Middle frontal gyrus (tissue), 1 donor: ENCODE results near the gene IL4R.
"Not testable (repeated sequence)": the region's sequence is repeated elsewhere in the genome, so short reads cannot be mapped to it uniquely, and the experiment has no call there.

Source experiments
- DNase-seq: peaks from one replicate; pipeline ENCODE4 v3.0.0-alpha.2; 2015; ENCODE audit warnings: low spot score; ENCODE audit errors: extremely low spot score

The IL4R gene

DNA sequence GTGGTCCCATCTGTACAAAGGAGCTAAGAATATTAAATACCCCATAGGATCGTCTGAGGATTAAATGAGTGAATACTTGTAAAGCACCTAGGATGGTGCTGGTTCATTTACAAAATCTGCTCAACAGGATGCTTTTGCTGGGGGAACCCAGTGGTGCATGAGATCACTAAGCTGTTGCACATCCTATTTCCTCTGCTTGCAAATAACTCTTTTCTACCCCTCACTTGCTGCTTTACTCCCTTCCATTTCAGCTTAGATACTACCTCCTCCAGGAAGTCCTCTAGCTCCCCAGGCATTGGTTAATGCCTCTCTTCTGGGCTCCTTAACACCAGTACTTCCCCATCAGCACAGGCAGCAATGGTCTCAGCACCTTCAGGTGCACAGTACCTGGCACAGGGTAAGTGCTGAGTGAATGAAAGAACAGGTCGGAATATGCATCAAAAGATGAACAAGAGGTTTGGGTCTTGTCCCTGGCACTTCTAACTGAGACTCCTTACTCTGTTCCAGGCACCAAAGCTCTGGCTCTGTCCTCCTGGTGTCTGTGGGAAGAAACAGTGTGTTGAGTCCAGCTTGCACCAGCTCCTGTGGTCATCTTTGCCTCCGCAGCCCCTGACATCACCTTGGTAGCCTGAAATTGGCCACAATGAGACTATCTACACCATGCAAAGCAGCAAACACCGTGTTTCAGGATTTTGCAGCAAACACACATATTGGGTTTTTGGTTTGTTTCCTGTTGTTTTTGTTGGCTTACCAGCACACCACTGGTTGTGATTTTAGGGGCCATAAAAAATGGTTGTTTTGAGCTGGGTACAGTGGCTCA lies 64.1 kb downstream of the IL4R start:
- DNase-seq, result no peak

GRCh38 chr16:27378871-27379481 lies 65.2 kb downstream of the IL4R start:
- DNase-seq, result no peak

GRCh38 chr16:27379919-27380318 lies 66.1 kb downstream of the IL4R start:
- no peak for DNase-seq

DNA sequence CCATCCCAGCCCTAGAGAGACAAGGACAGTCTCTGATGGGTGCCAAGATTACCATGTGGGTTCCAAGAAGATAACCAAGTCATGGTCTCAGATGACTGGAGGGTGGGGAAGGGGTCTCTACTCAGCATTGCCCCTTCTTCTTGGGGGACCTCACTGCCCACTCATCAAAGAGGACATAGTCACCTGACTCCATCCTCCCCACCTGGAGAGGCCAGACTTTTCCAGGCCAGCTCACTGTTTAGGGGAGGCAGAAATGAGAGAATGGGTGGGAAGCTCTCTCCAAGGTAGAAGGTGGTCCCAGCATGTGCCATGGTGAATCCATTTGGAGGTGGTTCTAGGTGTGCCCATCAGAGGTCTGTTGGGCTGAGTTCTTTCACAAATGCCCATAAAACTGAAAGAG lies 67.5 kb downstream of the IL4R start:
- no peak for DNase-seq

DNA sequence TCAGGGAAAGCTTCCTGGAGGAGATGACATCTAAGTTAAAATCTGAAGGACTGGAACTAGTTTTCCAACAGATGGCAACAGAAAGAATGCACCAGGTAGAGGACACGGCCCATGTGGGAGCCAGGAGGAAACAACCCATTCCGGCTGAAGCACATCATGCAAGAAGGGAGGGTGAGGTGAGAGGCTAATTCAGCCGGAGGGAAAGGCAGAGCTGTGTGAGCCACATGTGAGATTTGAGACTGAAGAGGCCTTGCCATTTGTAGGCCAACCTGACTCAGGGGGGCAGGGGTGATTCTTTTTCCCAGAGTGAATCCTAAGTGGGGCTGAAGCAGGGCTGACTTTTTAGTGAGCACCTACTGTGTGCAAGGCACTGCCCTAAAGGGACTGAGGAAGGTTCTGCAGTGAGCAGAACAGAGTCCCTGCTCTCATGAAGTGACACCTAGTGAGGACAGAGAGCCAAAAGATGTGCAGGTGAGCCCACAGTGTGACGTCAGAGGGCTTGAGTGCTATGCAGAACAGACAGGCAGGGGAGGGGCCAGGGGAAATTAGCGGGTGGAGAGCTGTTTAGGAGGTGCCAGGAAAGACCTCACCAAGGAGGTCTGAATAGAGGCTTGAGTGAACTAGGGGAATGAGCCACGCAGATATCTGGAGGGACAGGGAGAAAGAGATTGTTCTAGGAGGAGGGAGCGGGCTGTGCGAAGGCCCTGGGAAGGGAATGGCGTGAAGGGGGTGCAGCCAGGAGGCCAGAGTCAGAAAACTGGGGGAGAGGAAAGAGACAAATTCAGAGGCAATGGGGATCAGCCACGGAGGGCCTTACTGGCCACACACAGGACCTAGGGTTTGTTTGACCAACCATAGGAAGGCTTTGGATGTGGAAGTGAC lies 68.4 kb downstream of the IL4R start:
- no peak for DNase-seq

DNA sequence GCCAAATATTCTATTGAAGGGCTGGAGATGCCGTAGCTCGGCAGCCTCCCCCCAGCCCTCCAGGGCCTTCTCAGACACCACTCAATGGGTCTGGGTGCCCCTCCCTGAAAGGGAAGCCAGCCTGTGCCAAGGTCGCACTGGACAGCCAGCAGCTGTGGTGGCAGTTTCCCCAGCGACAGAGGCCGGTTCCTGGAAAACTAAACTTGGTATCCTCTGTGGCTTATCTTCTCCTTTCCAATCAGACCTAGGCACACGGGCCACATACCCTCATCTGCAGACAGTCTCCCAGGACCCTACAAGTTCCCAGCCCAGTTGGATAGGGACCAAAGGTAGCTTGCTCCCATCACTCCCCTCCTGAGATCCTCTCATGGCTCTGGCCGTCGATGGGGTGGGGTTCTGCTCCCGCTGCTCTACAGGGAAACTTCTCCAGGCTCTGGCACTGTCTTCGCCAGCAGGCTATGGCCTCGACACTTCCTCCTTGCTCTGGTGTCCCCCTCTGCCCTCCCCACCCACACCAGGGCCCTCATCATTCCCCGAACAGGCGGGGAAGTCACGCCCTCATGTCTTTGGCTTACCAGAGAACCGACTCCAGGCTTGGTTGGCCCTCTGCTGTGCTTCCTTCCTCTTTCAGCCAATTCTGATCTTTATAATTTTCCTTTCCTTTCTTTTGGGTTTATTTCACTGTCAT lies 69.9 kb downstream of the IL4R start:
- DNase-seq, result no peak

DNA sequence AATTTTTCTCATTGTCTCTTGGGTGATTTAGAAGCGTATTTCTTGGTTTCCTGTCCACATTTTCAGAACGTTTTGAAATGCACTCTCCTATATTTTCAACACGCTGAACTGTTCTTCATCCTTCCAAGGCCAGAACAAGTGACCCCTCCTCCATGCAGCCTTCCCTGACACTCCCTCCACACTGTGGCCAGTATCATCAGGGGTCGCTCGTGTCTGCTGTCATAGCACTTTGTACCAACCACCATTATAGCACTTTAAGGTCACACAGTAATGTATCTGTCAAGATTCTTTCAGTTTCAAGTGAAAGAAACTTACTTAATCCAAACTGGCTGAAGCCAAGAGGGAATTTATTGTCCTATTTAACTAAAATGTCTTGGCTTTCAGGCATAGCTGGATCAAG lies 70.7 kb downstream of the IL4R start:
- no peak for DNase-seq

GRCh38 chr16:27385398-27385797 lies 71.6 kb downstream of the IL4R start:
- no peak for DNase-seq

DNA sequence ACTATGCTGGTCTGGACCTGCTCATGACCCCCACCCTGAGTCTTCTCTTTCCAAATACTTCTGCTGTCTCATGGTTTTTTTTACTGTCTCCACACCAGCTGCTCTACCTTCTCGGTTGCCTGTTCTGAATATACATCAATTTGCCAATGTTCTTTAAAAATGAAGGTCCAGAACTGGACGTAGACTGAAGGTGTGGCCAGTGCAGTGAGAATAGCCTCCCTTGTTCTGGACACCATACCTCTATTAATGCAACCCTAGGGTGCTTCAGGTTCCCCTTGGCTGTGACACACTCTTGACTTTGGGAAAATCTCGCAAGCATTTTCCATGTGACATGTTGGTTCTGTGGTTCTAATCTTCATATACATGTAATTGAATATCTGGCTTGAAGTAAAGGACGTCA lies 72.9 kb downstream of the IL4R start:
- DNase-seq, result no peak

DNA sequence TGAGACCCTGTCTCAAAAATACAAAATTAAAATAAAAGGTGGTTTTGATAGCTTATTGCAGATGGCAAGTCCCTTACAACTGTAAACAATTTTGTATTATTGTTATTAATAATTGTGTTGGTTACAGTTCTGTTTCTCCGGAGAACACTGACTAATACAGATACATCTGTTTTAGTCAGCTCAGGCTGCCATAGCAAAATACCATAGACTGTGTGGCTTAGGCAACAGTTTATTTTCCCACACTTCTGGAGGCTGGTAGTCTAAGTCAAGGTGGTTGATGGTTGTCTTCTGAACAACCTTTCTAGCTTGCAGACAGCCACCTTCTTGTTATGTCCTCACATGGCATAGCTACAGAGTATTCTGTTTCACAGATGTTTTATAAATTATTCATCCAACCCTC lies 74.0 kb downstream of the IL4R start:
- DNase-seq, result no peak

DNA sequence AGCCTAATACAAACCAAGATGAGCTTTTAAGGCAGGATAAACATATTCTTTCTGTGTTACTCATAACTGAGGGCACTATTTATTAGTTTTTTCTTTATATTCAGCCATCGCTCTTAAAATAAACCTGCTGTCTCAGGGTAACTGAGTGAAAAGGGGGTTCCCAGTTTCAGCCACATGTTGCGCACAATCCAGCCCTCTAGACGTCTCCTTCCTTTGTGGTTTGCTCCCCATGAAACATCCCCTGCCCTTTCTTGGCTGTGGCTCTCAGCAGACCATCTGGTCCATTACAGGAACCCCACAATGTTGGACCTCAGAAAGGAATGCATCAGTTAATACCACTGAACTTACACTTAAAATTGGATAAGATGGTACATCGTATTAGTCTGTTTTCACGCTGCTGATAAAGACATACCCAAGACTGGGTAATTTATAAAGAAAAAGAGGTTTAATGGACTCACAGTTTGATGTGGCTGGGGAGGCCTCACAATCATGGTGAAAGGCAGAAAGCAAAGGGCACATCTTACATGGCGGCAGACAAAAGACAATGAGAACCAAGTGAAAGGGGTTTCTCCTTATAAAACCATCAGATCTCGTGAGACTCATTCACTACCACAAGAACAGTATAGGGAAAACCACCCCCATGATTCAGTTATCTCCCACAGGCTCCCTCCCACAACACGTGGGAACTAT lies 75.6 kb downstream of the IL4R start:
- no peak for DNase-seq

DNA sequence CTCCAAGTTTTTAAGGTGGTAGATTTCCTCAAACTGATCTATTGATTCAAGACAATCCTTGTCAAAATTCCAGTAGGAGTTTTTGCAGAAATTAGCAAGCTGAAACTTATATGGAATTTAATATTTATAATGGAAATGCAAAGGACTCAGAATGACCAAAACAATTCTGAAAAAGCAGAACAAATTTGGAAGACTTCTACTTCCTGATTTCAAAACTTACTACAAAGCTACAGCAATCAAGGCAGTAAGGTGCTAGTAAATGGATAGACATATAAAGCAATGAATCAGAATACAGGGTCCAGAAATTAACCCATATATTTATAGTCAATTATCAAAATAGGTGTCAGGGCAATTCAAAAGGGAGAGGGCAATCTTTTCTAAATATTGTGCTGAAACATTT lies 76.4 kb downstream of the IL4R start:
- no peak for DNase-seq

- no peak for DNase-seq
These were observed 78.9 kb downstream of the IL4R start for GRCh38 chr16:27392671-27393070.

DNA sequence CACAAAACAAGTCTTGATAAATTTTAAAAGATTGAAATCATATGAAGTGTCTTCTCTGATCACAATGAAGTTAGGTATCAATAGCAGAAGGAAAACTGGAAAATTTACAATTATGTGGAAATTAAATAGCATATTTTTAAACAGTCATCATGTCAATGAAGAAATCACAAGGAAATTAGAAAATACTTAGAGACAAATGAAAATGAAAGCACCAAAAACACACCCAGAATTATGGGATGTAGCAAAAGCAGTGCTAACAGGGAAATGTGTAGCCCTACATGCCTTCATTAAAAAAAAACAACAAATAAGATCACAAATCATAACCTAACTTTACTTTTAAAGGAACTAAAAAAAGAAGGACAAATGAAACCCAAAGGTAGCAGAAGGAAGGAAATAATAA lies 80.7 kb downstream of the IL4R start:
- no peak for DNase-seq

DNA sequence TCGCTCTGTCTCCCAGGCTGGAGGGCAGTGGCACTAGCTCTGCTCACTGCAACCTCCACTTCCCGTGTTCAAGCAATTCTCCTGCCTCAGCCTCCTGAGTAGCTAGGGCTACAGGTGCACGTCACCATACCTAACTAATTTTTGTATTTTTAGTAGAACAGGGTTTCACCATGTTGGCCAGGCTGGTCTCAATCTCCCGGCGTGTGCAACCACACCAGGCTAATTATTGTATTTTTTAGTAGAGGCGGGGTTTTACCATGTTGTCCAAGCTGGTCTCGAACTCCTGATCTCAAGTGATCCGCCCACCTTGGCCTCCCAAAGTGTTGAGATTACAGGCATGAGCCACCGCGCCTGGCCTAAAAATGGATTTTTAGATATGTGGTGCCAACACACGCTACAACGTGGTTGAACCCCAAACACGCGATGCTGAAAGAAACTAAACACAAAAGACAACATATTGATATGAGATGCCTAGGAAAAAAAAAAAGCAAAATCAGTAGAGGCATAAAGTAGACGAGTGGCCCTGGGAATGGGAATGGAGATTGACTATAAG lies 84.6 kb downstream of the IL4R start:
- DNase-seq, result not testable (repeated sequence)

- no peak for DNase-seq
These were observed 85.4 kb downstream of the IL4R start for GRCh38 chr16:27398894-27399853.

DNA sequence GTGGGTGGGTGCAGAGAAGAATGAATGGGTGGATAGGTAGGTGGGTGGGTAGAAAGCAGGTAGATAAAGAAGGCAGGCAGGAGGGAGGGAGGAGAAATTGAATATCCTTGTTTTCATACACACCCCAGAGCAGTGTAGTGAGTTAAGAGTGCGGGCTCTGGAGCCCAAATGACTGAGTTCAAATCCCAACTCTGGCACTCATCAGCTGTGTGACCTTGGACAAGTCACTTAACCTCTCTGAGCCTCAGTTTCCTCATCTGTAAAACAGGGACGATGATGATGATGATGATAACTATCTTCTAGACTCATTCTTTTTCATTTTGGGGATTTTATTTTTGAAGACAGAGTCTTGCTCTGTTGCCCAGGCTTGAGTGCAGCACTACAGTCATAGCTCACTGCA lies 86.2 kb downstream of the IL4R start:
- DNase-seq, result no peak

DNA sequence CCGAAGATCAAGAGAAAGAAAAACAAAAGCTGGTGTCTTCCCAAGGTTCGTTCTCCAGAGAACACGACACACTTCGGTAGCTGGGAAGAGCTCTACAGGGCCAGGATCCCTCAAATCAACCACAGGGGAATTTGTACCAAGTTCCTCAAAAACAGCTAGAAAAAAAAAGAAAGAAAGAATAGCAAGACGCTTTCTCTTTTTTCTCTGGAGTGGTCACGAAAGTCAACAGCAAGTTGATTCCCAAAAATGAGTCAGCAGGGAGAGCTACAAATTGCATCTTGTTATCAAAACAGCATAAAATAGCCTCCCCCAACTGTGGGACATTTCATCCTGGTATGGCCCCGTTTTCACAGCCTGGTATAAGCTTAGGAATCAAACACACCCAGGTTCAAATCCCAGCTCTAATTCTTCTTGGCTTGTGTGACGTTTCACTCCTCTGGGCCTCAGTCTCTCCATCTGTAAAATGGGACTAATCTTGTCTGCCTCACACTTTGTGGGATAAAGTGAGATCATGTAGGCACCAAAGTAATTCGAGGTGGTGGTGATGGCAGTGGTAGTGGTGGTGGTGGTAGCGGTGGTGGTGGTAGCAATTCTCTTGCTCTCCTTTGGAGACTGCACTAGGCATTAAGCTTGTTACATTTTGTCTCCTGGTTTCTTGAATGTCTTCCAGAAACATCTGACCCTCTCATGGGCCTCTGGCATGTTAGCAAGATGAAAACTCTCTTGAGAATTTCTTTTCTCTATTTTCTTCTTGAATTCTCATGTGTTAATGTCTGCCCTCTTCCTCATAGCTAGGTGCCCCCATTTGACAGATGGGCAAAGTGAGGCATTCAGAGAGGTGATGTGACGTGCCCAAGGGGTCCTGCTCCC lies 87.2 kb downstream of the IL4R start:
- DNase-seq, result no peak
